Fibroblast of skin of back (primary cell): ENCODE measurements around the gene PPP1R37.
A peak's percentile ranks its signal among the peaks of the same experiment; 100 is the strongest.

Experiments used
- DNase-seq: peaks from one replicate; pipeline ENCODE4 v3.0.0-alpha.2; 2013

The PPP1R37 gene

GRCh38 chr19:45071545-45071938 lies 21.4 kb upstream of the PPP1R37 start:
- DNase-seq: no peak

DNA sequence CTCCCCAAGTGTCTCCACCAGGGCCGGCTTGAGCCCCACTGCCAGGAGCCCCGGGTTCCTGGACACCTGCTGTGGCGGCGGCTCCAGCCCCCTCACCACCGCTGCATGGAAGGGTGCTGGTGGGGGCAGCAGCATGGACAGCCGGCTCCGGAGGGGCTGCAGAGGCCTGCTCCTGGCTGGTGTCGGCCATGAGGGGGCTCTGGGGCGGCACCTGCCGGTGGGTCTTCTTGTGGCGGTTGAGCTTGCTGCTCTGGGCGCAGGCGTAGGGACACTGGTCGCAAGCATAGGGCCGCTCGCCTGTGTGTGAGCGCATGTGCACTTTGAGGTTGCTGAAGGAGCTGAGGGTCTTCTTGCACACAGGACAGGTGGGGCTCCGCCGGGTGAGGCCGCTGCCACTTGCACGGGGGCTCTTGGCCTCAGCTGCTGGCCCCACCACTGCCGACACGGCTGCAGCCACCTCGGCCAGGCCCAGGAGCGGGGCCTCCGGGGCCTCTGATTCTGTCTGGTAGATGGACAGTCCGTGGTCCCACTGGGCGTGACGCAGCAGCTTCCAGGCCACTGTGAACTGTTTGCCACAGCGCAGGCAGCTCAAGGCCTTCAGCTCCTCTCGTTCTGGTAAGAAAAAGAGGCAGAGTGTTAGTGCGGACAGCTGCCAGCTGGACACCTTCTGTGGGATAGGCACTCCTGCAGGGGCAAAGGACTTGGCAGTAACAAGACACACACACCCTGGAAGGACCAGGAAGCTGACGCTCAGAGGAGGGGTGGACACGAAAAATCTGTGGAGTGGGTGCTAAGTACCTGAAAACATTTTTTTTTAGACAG lies 20.8 kb upstream of the PPP1R37 start:
- no peak for DNase-seq

GRCh38 chr19:45074744-45075300 lies 18.2 kb upstream of the PPP1R37 start:
- DNase-seq: no peak

GRCh38 chr19:45075301-45076028 lies 17.5 kb upstream of the PPP1R37 start:
- DNase-seq: peak; percentile 33

- peak; percentile 42 for DNase-seq
Measured at GRCh38 chr19:45076029-45076850, 16.7 kb upstream of the PPP1R37 start, which contains the start of gene ZNF296. Gene ZNF296, minus strand, starts transcription at chr19:45076478. Its CDS starts 105 bp downstream, at chr19:45076373.

DNA sequence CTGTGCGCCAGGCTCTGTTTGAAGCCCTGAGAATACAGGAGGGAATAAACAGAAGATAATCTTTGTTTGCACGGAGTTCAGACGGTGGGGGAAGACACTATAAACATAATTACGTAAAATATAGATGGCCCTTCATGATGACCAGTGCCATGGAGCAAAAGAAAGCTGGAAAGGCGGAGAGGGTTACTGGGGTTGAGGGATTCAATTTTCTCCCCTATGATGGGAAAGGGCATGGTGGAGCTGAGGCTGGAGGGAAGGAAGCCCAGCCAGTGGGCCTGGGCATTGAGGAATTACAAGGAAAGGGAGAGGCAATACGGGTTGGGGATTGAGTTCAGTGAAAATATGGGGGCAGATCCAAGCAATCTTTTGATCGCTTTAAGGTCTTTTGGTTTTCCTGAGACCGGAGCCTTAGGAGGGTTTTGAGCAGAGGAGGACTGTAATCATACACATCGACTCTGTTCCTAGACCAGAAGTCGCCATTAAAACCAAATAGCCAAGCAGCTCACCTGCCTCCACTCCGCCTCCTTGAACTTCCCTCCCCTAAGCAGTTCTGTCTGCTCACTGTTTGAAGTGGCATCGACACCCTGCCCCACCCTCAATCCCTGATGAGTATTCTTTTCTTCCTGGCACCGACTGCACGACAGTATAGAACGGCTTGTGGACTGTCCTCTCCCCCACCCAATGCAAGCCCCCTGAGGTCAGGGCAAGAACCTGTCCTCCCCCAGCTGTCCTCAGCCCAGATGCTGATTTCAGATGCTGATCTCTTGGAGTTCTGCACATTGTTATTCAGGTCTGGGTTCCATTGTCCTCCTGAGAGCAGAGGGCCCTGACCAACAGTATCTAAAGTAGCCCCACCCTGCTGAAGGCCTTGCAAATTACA lies 15.9 kb upstream of the PPP1R37 start:
- no peak for DNase-seq

DNA sequence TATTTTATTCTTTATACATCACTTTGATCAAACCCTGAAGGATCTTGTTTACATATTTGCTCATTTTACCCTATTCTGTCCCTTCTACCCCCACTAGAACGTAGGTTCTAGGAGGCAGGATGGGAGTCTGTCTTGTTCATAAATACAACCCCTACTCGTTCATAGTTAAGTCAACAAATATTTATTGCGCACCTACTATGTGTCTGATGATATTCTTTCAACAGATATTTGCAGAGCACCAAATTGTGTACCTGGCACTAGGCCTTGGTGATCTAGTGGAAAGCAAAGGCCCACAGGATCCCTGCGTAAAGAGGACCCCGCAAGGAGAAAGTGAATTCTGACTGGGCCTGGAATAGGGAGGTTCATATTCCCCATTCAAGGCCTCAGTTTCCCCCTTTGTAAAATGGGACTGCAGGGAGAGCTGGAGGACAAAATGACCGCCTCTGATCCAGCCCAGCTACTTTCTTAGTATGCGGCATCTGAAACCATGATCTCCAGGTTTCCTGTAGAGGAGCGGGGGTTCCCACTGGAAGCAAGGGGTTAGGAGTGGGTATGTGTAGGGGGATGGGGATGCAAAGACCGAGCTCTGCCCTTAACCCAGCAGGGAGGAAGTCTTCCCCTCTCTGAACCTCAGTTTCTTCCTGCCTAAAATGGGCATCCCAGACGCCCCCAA lies 14.5 kb upstream of the PPP1R37 start:
- DNase-seq: no peak

DNA sequence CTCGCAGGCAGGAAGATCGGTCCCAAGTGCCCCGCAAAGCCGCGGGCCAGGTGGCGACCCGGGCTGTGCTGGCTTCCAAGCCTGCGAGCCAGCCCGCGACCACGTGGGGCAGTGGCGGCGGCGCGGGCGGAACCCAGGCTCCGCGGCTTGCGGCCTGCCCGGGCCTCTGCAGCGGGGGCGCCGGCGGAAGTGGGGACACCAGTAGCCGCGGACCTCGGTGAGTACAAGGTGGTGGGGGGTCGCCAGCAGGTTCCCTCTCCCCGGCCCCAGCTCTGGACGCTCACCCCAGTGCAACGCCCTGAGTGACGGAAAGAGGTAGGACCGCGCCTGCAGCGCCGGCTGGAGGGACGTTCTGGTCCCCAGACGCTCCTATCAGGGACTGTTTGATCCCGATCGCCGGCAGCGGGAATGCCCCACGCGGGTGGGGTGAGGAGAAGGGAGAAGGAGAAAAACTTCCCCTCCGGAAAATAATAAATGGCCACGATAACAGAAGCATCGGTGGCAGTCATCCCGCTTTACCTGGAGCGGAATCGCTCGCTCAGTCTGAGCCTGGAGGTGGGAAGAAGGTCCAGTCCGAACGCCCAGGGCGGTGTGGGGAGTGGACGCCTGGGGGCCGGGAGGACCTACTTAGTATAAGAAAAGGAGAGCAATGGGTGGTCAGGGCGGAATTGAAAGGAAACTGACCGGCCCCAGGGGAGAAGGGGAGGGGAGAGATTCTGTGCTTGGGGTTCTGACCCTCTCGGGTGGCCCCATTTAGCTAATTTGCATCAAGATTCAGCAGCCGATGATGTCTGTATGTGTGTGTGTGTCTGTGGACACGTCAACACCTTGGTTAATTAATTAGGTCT lies 13.7 kb upstream of the PPP1R37 start, which contains the start of gene GEMIN7:
Gene GEMIN7 (plus strand): TSS at position 198 of the 848 bp plus-strand sequence. CDS start 10,855 bp downstream, outside the sequence.
- DNase-seq: peak; percentile 74

DNA sequence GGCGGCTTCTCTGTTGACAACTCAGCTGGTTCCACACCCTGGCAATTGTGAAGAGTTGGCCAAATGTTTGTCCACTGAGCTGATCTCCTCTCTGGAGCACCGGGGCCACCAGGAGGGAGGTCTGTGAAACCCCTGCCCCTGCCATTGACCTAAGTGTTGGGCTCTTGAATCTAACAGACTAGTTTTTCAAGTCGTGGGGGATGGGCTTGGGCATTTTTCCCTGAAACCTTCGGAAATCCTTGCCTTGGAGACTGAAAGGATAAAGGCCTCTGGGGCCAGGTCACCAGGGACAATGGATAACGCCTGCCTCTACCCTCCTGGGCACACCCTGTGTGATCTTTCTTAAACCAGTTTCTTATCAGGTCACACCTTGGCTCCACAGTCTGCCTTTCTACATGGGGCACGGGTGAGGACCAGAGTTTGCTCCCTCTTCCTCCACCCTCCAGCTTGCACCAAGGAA lies 13.0 kb upstream of the PPP1R37 start:
- DNase-seq: no peak

DNA sequence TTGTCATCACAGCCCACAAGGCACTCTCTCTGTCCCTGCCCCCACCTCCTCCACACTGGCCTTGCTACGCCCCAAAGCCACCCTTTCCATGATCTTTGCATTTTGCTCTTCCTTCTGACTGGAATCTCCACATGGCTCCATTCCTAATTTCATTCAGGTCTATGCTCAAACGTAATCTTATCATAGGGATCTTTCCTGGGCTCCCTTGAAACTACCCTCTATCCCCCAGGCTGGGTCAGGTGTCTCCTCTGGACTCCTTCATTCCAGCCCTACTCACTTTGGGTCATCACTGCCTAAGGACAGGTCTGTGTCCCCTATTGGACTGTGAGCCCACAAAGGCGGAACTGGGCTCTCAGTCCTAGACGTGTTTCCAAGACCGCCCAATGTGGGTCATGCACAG lies 10.8 kb upstream of the PPP1R37 start:
- DNase-seq: no peak

- DNase-seq: no peak
Measured at GRCh38 chr19:45086480-45086879, 6.5 kb upstream of the PPP1R37 start.

DNA sequence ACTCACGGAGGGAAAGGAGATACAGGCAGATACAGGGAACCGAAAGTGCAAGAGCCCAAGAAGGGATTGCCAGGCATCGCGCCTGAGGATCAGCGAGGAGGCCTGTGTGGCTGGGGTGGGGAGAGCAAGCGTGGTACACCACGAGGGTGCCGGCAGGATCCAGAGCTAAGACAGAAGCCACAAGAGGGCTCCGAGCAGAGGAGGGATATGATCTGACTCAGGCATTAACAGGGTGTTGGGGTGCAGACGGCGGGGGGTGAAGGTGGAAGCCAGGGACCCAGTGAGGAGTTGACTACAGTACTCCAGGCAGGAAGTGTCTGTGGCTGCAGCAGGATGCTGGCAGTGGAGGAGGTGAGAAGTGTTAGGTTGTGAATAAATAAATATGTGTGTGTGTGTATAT lies 5.4 kb upstream of the PPP1R37 start:
- no peak for DNase-seq

DNA sequence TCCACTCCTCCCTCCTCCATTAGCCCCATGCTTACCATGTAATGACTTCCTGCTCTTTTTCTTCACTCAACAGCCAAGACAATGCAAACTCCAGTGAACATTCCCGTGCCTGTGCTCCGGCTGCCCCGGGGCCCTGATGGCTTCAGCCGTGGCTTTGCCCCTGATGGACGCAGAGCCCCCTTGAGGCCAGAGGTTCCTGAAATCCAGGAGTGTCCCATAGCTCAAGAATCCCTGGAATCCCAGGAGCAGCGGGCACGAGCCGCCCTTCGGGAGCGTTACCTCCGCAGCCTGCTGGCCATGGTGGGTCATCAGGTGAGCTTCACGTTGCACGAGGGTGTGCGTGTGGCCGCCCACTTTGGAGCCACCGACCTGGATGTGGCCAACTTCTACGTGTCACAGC lies 2.9 kb upstream of the PPP1R37 start:
- DNase-seq: no peak

GRCh38 chr19:45090606-45091005 lies 2.4 kb upstream of the PPP1R37 start:
- DNase-seq: no peak

DNA sequence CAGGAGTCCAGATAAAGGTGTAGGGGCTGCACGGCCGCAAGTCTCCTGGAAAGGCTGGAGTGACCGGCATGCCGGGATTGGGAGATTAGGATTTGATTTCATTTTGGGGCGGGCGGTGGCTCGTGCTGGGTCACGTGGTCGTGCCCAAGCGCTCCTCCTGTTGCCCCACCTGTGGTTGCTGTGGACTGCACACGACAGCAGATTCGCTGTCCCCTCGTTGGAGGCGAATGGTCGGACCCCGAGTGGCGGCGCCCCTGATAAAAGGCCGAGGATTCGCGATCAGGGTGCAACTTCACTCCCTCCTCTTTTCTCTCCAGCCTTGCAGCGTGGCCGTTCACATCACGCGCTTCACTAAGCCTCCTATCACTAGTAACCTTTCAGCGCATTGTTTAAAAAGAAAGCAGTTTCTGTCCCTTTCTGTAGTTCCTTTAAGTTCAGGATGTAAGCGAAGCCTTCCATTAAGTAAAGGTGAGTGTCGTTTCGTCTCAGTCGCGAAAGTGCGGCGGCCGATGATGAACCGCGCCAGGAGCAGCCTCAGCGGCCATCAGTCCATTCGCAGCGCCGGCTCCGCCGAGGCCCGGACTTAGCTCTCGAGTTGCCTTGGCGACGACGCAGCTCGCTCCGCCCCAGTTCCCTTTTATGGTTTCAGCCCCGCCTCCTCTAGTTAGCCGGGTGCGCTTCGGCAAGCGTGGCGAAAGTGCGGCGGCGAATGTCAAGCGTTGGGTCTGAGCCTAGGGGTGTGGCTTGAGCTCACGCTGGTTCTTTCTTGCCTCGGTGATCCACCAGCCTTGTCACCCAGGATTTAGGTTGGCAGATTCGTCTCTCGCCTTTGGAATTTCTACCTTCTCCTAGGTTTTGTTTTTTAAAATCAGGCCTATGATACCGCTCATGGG lies 1.7 kb upstream of the PPP1R37 start:
- peak; percentile 98 for DNase-seq

DNA sequence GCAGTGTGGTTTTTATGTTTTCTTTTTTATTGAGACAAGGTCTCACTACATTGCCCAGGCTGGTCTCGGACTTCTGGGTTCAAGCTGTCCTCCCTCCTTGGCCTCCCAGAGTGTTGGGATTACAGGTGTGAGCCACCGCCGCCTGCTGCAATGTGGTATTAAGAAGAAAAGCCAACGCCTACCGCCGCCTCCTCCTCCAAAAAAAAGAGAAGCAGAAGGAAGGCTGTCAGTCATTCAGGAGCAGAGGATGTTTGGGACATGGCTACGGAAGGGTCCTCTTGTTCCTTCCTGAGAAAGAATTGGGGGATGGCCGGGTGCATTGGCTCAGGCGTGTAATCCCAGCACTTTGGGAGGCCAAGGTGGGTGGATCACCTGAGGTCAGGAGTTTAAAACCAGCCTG lies 1.2 kb downstream of the PPP1R37 start:
- DNase-seq: no peak

GRCh38 chr19:45094707-45095106 lies 1.7 kb downstream of the PPP1R37 start:
- no peak for DNase-seq

GRCh38 chr19:45095496-45096413 lies 2.8 kb downstream of the PPP1R37 start:
- no peak for DNase-seq
